ENCODE measurements around the gene SFMBT1.
A peak's percentile ranks its signal among the peaks of the same experiment; 100 is the strongest.

The SFMBT1 gene

DNA sequence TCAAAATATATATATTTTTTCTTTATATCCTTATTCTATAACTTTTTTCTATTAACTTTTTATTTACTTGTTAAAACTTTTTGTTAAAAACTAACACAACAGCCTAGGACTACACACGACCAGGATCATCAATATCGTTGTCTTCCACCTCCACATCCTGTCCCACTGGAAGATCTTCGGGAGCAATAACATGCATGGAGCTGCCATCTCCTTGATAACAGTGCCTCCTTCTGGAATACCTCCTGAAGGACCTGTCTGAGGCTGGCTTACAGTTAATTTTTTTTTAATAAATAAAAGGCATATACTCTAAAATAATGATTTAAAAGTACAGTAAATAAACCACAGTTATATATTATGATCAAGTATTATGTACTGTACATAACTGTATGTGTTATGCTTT is 58.9 kb downstream of the SFMBT1 start:
- no peak for DNase-seq

DNA sequence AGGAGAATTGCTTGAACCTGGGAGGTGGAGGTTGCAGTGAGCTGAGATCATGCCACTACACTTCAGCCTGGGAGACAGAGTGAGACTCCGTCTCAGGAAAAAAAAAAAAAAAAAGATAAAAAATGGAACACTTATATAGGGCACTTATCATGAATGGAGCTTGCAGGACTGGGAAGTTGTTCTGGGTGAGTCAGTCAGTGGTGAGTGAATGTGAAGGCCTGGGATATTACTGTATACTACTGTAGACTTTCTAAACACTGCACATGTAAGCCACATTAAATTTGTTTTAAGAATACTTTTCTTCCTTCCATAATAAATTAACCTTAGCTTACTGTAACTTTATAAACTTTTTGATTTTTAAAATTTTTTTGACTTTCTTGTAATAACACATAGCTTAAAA is 59.8 kb downstream of the SFMBT1 start:
- no peak for DNase-seq

DNA sequence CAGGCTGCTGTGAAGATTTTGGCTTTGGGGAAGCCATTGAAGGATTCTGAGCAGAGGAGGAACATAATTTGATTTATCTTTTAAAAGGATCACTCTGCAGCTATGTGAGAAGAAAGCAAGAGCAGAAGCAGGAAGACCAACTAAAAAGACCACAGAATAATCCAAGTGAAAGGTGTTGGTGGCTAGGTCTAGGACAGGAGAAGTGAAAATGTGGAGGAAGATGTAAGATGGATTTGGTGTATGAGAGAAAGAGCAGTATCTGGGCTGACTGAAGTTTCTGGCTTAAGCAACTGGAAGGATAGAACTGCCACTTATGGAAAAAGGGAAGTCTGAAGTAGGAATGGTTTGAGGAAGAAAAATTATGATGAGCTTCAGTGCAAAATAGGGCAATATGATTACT is 62.0 kb downstream of the SFMBT1 start:
- no peak for DNase-seq

DNA sequence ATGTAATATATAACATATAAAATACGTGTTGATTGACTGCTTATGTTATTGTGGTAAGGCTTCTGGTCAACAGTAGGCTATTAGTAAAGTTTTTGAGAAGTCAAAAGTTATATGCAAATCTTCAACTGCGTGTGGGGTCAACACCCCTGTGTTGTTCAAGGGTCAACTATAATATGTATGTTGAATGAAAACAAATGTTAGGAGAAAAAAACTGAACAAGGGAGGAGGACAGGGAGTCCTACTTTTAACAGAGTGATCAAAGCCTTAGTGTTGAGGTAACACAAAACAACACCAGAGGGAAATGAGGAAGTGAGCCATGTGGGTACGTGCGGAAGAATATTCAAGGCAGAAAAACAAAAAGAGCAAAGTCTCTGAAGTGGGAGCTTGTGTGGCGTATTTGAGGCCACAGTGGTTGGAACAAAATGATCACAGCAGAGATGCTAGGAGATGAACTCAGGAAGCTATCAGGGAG is 62.5 kb downstream of the SFMBT1 start:
- DNase-seq = peak; percentile 46

DNA sequence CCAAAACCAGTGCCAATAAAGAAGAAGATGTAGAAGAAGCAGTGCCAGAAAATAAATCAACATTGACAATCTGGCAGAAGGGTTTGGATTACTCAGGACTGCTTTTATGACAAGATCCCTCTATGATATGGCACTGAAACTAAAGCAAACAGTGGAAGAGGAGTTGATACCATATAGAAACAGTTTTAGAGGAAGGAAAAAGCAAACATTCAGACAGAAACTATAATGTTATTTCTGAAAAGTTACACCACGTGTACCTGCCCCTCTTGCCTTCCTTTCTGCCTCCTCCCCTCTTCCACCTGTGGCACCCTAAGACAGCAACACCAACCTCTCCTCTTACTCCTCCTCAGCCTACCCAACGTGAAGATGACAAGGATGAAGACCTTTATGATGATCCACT is 63.0 kb downstream of the SFMBT1 start:
- DNase-seq = no peak

DNA sequence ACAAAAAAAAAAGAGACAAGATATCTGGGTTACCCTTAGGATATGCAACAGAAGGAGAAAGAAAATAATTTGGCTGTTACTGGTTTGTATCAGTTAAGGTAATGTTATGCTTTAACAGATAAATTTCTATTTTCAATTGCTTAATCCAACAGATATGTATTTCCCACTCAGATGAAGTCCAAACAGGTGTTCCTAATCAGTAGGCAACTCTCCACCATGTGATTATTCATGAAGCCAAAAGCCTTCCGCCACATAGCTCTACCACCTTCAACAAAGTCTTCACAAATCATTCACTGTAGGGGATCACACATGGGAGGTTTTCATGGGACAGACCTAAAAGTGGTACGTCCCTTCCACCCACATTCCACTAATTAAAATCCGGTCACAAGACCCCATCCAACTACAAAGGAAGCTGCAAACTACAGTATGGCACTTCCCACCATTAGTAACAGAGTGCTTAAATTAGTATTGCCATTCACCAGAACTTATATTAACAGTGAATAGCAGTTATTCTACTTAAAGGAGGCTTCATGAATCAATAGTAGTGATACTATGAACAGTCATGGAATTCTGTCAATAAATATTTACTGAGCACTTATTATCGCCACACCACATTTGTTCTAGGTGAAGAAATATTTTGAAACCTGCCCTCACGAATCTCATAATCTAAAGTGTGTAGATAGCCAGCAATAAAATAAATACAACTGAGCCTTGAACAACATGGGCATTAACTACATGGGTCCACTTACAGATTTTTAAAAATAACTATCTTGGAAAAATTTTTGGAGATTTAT is 66.5 kb downstream of the SFMBT1 start:
- DNase-seq = no peak

DNA sequence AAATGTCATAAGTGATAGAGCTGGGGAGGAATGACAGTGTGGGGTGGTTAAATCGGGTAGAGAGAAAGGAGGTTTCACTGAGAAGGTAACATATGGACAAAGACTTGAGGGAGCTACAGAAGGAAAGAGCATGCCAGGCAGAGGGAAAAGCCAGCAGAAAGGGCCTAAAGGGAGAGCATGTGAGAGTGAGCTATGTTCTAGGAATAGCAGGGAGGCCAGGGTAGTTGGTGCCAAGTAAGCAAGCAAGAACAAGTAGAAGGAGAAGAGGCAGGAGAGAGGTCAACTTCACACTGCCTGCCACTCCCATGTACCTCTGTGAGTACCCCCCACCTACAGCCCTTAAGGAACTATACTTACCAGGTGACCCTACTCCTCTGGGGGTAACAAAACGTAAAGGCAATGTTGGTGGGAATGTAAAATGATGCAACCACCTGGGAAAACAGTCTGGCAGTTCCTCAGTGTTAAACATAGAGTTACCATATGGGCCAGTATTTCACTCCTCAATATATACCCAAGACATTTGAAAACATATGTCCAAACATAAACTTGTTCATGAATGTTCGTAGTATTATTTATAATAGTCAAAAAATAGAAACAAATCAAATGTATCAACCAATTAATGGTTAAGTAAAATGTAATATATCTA is 67.6 kb downstream of the SFMBT1 start:
- no peak for DNase-seq

DNA sequence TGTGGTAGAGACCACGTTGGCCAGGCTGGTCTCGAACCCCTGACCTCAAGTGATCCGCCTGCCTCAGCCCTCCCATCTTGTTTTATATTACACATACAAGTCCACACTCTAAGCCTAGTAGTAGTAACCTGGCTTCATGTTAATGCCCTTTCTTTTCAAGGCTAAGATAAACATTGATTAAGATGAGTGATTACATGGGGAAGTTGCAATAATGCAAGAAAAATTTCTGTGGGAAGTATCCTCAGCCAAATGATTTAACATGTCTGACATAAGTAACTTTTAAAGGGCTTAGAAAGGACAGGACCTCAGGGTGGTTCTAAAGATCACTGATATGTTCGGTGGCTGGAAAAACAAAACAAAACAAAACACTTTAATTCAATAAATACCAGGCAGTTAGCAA is 72.1 kb downstream of the SFMBT1 start:
- no peak for DNase-seq

DNA sequence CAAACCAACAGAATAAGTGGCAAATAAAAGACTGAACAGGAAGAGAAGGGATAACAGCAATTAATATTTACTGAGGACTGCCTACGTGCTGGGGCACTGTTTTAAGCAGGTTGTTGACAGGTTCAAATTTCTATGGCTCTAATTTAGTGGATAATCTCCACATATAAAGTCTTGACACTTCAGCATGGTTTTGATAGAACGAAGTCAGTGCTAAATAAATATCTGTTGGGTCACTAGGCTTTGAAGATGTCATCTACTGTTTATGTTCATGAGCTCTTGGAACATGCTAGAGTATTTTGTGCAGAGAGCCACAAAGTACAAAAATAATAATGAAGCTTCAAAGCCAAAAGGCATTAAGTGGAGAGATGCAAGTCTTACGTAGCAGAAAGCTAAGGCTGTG is 74.0 kb downstream of the SFMBT1 start:
- no peak for DNase-seq

DNA sequence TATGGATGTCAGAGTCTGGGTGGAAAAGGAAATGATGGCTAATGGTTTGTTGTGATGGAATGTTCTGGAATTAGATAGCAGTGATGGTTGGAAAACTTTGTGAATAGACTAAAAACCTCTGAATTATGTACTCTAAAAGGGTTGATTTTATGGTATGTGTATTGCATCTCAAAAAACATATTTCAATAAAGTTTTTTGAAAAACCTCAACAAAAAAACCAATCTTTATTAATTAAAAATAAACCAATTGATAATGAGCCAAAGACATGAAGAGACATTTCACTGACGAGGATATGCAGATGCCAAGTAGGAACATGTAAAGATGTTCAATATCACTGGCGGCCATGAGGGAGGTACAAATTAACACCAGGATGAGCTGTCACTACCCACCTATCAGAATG is 78.5 kb downstream of the SFMBT1 start:
- DNase-seq = no peak

DNA sequence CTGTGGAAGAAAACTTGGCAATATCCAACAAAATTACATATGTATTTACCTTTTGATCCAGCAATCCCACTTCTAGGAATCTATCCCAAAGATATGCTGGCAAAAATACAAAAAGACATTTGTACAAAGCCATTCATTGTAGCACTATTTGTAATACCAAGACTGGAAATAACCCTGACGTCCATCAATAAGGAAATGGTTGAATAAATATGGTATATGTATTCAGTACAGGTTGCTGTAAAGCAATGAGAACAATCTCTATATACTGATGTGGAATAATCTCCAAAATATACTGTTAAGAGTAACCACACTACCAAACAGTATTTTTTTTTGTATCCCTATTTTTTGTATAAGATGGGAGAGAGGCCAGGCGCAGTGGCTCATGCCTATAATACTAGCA is 83.7 kb downstream of the SFMBT1 start:
- no peak for DNase-seq

DNA sequence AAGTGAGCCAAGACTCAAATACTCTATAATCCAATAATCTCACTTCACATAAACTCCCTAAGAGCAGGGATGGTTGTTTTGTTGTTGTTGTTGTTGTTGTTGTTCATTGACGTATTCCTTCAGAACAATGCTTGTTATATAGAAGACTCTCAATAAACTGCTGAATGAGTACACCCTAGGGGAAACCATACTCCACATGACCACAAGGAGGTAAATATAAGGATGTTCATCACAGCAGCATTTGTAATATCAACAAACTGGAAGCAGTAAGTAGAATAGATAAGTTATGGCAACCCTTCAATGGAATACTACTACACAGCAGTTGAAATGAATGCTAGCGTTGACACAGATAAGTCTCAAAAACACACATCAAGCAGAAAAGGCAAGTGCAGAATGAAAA is 86.1 kb downstream of the SFMBT1 start:
- no peak for DNase-seq

DNA sequence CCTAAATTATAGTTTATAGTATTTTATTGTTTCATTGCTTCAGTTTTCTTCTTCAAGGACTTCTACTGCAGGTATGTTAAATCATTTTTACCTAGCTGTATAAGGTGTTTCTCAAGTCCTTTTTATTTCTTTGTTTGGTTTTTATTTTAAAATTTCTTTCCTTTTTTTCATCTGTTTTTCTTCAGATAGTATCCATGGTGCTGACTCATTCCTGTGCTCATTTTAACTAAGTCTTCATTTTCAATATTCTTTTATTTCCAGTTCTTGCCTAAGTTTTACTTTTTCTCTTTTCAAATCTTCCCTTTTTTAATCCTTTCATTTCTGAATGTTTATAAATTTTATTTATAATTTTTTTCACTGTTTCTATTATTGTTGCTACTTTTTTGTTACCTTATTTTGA is 106.3 kb downstream of the SFMBT1 start:
- DNase-seq = no peak

DNA sequence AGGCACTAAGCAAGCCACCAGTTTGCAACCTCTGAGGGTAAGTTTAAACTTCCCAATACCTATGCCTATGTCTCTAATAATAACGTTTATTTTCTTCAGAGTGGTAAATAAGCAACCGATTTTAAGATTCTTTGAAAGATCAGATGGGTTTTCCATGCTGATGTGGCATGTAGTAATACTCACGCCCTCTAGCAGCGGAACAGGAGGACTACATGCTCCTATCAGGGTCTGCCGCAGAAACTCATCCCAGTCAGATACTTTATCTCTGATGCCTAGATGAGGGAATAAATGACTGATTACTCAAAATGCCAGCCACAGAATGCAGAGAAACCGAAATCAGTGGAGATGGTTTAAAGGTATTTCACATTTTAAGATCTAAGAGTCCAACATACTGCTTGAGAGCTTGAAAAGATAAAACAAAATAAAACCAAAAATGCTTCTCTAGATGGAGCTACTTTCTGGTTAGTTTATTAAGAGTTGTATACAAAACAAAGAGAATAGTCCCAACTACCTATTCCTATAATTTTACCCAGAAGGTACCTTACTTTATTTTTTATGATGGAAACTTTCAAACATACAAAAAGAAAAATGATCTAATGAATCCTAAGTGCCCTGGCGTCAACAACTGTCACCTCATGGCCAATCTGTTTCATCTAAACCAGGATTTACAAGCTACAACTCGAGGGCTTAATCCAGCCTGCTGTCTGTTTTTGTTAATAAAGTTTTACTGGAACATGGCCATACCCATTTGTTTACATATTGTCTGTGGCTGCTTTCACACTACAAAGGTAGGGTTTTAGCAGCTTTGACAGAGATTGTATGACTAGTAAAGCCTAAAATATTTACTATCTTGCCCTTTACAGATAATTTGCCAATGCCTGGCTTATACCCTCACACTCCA is 111.0 kb downstream of the SFMBT1 start:
- peak; percentile 39 for DNase-seq

DNA sequence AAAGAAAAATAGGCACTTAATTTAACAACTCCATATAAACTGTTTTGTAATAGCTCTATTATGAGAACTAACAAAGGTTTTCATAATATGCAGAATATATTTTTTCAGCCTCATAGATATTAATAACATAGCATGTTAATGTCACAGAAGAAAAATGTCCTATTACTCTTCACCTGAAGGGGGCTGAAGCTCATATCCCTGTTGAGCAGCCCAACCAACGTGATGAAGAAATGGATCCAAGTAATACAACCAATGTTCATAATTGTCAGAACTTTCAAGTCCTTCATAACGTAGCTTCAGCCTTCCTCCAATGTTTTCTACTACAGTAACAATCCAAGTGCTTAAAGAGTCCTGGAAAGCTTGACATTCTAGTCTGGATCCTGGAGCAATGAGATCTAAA is 114.0 kb downstream of the SFMBT1 start:
- DNase-seq = no peak

DNA sequence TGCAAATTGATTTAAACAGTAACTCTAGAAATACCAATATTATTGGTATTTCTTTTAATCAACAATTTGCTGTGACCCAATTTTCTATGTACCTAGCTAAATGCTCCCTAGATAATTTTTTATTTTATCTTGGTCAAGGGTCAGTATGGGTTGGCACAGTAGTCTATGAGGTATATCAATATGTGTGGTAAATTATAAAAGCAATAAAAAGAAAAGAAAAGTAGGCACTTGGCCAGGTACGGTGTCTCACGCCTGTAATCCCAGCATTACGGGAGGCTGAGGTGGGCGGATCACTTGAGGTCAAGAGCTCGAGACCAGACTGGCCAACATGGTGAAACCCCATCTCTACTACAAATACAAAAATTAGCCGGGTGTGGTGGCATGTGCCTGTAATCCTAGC is 114.5 kb downstream of the SFMBT1 start:
- DNase-seq = no peak

DNA sequence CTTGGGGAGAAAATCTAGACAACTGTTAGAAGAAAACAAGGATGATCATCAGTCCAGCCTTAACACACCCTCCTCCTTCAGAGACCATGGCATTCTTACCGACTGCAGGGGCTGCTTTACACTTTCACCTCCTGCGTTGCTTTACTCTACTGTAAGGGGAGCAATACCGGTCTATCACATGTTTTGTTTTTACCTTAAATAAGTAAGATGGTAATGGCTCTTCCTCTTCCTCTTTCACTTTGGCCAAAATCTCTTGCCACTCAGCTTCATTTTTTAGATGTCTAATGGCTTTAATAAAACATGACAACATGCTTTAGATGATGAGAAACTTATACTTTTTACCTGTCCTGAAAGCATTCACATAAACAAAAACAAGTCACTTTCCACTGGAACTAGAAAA is 115.1 kb downstream of the SFMBT1 start:
- DNase-seq = no peak

DNA sequence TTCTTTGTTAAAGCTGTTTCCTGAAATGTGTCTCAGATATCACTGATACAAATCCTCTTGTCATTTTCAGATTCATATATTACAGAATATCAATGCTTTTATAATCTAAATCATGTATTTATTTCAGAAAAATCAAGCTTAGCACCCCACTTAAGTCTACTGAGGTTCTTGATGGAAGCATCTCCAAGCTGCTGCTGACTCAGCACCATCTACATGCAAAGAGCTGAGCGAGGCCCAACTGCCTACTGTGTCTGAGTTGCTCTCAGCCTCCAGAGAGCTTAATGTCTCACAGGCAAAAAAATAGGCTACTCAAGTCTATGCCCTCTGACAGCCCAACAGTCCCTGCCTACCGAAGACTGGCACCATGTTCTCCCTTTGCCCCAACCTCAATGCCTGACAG is 119.3 kb downstream of the SFMBT1 start:
- no peak for DNase-seq

DNA sequence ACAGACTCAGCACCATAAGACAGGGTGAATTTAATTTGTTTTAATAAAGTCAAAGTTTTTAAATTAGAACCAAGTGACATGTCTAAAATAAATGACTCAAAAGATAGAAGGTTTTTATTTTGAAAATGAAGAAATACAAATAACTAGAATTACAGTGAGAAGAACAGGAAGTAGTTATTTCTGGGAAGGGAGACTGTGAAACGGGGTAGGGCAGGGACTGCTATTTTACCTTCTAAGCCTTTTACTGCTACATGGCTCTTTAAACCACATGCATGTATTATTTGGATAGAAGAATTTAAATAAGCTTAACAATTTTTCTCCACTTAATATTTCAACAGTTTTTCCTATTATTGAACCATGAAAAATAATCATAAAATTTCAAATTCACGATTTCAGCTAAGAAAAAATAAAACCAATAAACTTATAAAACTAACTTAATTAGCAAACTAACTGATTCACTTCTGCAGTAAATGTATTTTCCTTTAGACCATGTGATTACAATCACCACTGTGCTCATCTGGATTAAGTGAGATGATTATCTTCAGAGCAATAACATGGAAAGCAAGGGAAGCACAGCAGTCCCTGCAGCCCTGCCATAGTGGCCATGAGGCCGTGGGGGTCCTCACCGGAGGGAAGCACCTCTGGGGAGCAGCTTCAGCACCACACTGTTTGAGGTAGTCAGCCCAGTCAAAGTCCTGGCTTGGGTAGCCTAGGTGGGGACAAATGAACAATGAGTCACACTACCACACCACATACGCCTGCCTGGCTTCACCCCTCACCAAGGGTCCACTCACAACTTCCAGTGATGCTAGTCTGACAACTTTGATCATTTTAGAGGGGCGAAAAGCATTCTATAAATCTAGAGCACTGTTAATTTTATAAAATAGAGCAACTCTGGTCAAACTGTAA is 120.2 kb downstream of the SFMBT1 start:
- no peak for DNase-seq

DNA sequence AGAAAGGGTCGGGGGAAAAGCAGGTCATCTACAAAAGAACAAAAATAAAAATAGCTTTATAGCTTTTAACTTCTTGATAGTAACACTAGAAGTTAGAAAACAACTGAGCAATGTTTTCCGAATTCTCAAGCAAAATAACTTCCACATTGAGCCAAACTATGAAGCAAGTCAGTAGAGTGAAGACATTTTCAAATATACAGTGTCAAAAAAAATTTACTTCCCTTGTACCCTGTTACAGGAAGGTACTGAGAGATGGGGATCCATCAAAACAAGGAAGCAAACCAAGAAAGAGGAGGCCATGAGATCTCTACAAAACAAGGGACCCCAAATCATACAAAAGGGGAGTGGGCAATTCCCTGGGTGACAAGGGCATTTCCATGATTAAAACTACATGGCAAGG is 121.9 kb downstream of the SFMBT1 start:
- no peak for DNase-seq

DNA sequence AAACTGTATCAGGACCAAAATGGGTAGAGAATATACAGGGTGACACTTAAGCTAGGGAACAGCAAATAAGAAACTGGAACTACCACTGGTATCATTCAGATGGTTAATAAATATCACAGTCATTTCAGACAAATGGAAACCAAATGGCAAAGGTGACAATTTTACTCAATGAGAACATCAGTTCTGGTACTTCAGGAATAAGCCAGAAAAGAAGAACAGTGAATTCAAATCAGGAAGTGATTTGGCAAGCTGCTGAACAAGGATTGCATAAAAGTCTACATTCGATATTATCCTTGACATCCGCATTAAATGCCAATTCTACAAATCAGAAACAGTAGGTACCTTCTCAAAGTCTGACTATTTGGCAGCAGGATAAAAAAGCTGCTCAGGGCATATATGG is 125.0 kb downstream of the SFMBT1 start:
- no peak for DNase-seq

DNA sequence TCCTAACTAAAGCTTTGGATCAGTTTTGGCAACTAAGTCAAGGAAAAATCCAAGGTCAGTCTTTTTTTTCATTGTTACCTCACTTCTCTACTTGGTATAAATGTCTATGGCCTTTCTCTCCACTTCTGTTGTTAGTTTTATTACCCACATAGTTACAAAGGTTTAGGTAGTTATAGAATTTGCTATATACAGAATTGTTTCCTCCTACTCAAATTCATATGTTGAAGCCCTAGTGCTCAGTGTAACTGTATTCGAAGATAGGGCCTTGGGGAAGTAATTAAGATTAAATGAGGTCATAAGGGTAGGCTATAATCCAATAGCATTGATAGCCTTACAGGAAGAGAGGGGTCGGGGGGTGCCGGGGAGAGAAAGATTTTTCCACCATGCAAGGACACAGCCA is 128.8 kb downstream of the SFMBT1 start:
- no peak for DNase-seq

DNA sequence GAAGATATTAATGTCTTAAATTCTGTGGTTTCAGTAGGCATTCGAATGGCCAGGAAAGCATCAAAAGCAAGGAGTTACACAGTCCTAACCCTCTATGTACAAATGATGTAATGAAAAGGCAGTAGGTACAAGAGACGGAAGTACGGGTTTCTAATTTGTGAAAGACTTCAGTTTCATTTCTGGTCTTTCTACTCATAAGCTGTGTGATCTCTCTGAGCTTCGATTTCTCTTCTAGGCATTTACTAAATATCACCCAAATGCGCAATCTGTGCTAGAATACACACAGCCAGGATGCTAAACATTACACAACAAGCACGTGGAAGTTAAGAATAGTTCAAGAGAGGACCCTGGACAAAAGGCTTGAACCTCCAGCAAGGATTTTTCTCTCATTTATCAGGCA is 130.6 kb downstream of the SFMBT1 start:
- no peak for DNase-seq

Measured in activated T-cell treated with anti-CD3 and anti-CD28 coated beads, Interleukin-2, amount 50 U/mL, for 1 hour (primary cell).